GM18520 (cell line): ENCODE measurements around the gene ZDHHC22.

Experiments
- ATAC-seq: cut with Tn5 transposase; IDR thresholded peaks from one replicate; pipeline ENCODE4 v1.9.1; 2021; ENCODE audit not compliant: unreplicated experiment

ZDHHC22 gene

DNA sequence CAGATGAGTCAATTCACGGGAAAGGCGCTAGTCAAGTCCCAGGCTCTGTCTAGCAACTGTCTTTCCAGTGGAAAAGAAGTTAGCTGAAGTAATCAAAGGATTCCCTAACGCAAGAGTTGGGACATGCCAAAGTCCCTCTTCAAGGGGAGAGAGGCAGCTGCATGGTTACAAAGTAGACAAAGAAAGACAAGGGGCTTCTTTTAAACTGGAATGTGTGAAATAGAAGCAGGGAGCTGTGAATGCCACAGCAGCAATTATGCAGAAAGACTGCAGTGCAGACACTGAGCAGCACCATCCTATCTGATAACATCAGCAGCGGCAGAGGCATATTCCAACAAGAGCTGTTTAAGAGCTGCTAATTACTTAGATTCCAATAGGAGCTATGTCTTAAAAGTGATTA, 56.1 kb downstream of the ZDHHC22 start:
- no peak for ATAC-seq

DNA sequence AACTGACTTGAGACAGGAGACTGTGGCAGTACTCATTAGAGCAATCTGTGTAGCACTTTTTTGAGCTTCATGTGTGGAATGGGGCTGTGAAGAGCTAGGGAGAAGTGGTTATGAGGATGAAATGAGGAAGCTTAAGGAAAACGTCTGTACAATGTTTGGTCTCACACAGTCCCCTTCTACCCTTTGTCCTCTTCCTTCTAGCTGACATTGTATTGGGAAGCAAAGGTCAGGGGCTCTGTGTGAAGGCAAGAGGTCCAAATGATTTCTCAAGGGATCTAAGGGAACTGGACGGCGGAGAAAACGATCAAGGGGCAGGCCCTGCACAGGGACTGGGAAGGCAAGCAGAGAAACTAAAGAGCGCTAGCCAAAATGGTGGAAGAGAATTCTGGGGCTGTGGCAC, 56.6 kb downstream of the ZDHHC22 start:
- ATAC-seq, result no peak

DNA sequence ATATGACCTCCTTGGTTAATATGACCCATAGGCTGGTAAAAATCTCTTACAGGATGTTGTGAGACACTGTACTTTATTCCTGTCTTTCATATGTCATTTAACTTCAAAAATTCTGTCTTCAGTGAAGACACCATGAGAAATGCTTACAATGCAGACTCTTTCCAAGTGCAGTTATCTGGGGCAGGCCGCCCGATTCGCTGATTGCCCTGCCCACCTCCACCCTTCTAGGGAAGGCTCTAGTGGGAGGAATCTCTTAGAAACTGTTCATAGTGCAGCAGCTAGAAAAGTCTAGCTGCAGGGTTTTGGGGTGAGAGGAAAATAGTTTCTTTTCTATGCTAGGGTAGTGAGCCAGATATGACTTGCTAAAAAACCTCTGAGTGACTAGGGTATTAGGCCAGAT, 58.5 kb downstream of the ZDHHC22 start:
- no peak for ATAC-seq

DNA sequence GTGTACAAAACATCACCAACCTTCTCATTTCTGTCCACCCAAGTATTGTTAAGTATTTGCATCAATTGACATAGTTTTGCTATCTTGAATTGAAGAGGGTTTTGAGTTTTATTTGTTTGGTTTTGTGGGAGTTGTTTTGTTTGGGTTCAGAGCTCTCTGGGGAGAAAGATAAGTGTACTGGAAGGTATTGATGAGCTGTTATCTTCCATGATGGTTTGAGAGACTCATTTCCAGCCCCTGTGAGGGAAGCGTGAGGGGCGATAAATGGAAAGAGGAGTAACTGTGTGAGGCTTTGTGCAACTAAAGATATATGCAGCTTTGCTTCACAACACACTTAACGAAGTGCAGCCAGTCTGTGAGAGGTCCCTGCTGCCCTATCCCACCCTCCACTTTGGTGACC, 59.2 kb downstream of the ZDHHC22 start:
- no peak for ATAC-seq
